Vagina (tissue), 2 donors: ENCODE results near the gene KRTAP12-1. TPM values are rescaled to one million over a fixed set of nuclear protein-coding genes. Genes with fewer than 3 reads are reported as not detected.
A peak's percentile ranks its signal among the peaks of the same experiment; 100 is the strongest.

Experiments
- DNase-seq, 2 donors: peaks; one replicate each; pipeline ENCODE4 v3.0.0-alpha.2; 2017; ENCODE audit errors: extremely low spot score in 2 of 2
- H3K27ac ChIP-seq: fragments of 200-600 bp; sonication (generic); one replicate; pipeline ENCODE4 v1.5.1; 2019
- H3K27me3 ChIP-seq: fragments of 200-600 bp; sonication (generic); one replicate; pipeline ENCODE4 v1.5.1; 2019
- H3K36me3 ChIP-seq, 2 donors: fragments of 200-600 bp; sonication (generic); one replicate each; pipeline ENCODE4 v1.5.1; 2017 to 2019
- H3K4me1 ChIP-seq: fragments of 200-600 bp; sonication (generic); one replicate; pipeline ENCODE4 v1.5.1; 2019
- H3K4me3 ChIP-seq, 2 donors: fragments of 200-600 bp; sonication (generic); 1 replicate in 1 of 2; 2 replicates in 1 of 2; pipeline ENCODE4 v1.5.1; 2016 to 2019
- H3K9me3 ChIP-seq: fragments of 200-600 bp; sonication (generic); one replicate; pipeline ENCODE4 v1.5.1; 2019
- POLR2A ChIP-seq, 2 donors: fragments of 450-650 bp; IDR thresholded peaks; one replicate each; pipeline ENCODE4 v1.6.1; 2017; ENCODE audit warnings: antibody characterized with exemption in 2 of 2, mild to moderate bottlenecking in 2 of 2, moderate library complexity in 2 of 2
- POLR2AphosphoS5 ChIP-seq, 2 donors: sonication (generic); formaldehyde crosslinking; IDR thresholded peaks; one replicate each; pipeline ENCODE4 v1.9.0; 2017; ENCODE audit warnings: antibody characterized with exemption in 2 of 2, mild to moderate bottlenecking in 2 of 2, low read depth in 1 of 2; ENCODE audit not compliant: insufficient read depth in 1 of 2
- intact Hi-C: fragments of 100-400 bp; cut with DNase I; formaldehyde crosslinking; loops from one replicate; pipeline ENCODE4 v1.15.1; 2023
- total RNA-seq: library from RNA; depleted of rRNA; stranded (reverse); fragments of >200 nt; gene quantifications from one replicate; pipeline ENCODE4 v1.2.3, GENCODE V29; 2016
- TF ChIP-seq, protein P1 (sequence below), 3 experiments: fragments of 450-650 bp in 2 of 3; fragments of 200-600 bp in 1 of 3; sonication (generic) in 1 of 3; IDR thresholded peaks; one replicate each; pipeline ENCODE4 v1.5.1; 2017 to 2019; ENCODE audit warnings: antibody characterized with exemption in 3 of 3, mild to moderate bottlenecking in 2 of 3, moderate library complexity in 2 of 3

KRTAP12-1 gene
- total RNA-seq, 1 donor from 2014 or later = not detected

DNA sequence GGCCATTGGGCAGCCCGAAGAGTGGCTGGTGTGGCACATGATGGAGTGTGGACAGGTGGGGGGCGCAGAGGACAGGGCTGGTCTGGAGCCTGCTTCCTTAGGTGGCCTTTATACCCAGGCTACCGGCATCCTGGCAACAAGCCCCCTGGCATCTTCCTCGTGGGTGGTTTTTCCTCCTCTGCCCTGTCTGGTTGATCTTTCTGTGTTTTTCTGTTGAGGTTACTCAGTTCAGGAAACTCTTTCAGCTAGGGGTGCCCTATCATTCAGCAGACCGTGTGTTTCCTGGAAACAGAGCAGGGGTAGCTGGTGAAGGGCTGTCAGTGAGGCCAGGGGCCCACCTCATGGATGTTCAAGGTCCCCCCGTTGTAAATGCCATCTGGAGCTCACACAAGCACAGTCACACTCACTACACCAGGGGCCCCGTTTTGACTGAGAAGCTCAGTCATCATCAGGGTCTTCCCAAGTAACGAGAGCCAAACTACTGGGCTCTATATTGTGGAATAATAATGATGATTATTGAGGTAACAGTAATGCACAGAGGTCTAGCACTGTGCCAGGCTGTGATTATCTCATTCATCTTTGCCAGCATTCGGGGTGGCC, 27.3 kb downstream of the KRTAP12-1 start, which contains the start of gene KRTAP12-4:
KRTAP12-4 (minus strand) TSS at position 84 of the 600 bp plus-strand sequence; CDS start at position 39, 45 bp downstream.
- intact Hi-C loops = no loop called here
- Histone ChIP-seq H3K27me3 (no peaks in the 10 kb centered on the region), H3K9me3 (no peaks in the 10 kb centered on the region), H3K4me3 (no peak within 1 kb of the TSS), H3K4me1 (no peaks in the 10 kb centered on the region), H3K27ac (no peak within 1 kb of the TSS), H3K36me3 (no peaks in the 10 kb centered on the region)
- TF ChIP-seq POLR2A (IDR thresholded peaks at IDR 0.05) (no peak), POLR2AphosphoS5 (IDR thresholded peaks at IDR 0.05; ENCODE audit: insufficient read depth in 1 of 2, low read depth in 1 of 2) (no peak)
- TF ChIP-seq, protein P1, sequence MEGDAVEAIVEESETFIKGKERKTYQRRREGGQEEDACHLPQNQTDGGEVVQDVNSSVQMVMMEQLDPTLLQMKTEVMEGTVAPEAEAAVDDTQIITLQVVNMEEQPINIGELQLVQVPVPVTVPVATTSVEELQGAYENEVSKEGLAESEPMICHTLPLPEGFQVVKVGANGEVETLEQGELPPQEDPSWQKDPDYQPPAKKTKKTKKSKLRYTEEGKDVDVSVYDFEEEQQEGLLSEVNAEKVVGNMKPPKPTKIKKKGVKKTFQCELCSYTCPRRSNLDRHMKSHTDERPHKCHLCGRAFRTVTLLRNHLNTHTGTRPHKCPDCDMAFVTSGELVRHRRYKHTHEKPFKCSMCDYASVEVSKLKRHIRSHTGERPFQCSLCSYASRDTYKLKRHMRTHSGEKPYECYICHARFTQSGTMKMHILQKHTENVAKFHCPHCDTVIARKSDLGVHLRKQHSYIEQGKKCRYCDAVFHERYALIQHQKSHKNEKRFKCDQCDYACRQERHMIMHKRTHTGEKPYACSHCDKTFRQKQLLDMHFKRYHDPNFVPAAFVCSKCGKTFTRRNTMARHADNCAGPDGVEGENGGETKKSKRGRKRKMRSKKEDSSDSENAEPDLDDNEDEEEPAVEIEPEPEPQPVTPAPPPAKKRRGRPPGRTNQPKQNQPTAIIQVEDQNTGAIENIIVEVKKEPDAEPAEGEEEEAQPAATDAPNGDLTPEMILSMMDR (IDR thresholded peaks at IDR 0.05) = no peak
- DNase-seq = no peak

DNA sequence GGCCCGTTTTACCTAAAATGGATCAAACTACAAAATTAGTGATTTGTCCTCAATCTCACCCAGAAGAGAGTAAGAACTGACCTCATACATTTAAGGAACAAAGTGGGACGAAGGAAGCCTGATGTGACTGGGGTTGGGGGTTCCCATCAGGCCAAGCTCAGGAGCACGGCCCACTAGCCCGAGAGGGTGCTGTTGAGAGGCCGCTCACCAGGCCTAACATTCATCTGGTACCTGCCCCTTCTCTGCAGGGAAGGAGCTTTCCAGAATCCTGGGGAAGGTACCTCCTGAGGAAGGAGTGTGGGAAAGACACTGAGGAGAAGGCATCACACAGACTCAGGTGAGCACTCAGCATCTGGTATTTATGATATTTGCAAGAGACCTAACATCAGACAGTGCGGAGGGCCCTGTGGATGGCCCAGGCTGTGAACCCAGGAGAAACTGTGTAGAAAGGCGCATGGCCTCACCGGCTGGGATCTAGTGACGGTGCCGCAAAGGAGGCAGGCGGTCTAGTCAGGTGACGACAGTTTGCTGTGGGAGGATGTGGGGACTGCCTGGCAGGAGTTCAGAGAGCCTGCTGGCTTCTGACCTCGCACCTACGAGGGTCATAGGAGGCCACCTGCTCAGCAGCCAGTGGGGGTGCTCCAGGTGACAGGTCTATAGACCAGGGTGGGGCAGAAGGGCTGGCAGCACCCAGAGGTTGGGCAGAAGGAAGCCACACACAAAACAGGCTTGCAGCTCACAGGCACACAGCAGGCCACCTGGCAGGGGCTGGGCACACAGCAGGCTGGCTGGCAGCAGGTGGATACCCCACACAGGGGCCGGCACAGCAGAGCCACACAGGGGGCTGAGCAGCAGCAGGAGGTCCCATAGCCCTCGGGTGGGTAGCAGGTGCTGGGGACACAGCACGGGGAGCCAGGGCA, 28.0 kb downstream of the KRTAP12-1 start:
- DNase-seq = no peak
- H3K27ac ChIP-seq = no peak overlapping the region
- intact Hi-C loops = no loop called here
- TF ChIP-seq POLR2A (IDR thresholded peaks at IDR 0.05) (no peak), POLR2AphosphoS5 (IDR thresholded peaks at IDR 0.05; ENCODE audit: insufficient read depth in 1 of 2, low read depth in 1 of 2) (peak in 1 of 2 donors; percentile 45)
- H3K4me3 ChIP-seq = no peak overlapping the region
- no peaks in the 10 kb centered on the region for H3K27me3 ChIP-seq
- no peaks in the 10 kb centered on the region for H3K4me1 ChIP-seq
- H3K36me3 ChIP-seq = no peaks in the 10 kb centered on the region
- no peaks in the 10 kb centered on the region for H3K9me3 ChIP-seq

DNA sequence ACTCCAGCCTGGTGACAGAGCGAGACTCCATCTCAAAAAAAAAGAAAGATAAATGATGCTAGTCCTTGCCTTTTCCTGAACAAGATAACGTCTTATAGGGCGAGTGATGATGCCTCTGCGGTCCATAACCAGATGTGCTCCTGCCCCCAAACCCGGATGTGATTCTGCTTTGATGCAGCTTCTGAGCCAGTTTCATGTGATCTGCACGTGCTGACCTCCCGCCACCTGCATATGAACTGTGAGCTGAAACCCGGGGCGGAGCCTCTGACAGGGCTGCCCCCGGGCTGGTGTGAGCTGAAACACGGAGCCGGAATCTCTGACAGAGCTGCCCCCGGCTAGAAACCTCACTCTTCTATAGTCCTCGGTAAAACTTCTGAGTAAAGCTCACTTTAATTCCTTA, 28.8 kb downstream of the KRTAP12-1 start:
- Histone ChIP-seq H3K27ac (no peak overlapping the region), H3K4me1 (no peaks in the 10 kb centered on the region), H3K27me3 (no peaks in the 10 kb centered on the region), H3K36me3 (no peaks in the 10 kb centered on the region), H3K9me3 (no peaks in the 10 kb centered on the region), H3K4me3 (no peak overlapping the region)
- TF ChIP-seq, protein P1 (IDR thresholded peaks at IDR 0.05) = no peak
- no peak for TF ChIP-seq POLR2AphosphoS5 (IDR thresholded peaks at IDR 0.05; ENCODE audit: insufficient read depth in 1 of 2, low read depth in 1 of 2)
- TF ChIP-seq POLR2A (IDR thresholded peaks at IDR 0.05) = no peak
- intact Hi-C loops = no loop called here
- no peak for DNase-seq

DNA sequence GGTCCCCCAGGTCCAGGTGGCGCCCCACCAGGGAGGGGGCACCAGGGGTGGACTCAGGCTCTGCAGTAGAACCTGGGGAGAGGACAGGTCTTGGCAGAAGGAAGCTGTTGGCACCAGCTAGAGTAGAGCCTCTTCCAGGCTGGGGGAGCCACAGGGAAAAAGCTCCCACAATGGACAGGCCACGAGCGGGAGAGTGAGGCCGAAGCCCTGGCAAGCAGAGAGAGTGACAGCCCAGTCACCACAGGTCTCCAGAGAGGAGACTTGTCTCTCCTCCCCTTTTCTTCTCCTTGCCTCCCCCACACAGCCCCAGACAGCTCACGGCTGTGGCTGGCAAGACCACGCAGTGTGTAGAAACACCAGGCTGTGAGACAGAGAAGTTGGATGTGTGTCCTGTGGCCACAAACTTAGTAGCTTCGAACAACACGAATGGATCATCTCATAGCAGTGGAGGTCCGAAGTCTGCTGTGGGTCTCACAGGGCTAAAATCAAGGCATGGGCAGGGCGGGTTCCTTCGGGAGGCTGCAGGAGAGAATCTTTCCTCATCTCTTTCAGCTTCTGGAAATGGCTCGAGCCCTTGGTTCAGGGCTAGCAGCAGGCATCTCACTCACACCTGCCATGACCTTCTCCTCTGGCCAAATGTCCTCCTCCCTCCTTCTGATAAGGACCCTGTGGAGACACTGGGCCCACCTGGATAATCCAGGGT, 30.8 kb downstream of the KRTAP12-1 start:
- Histone ChIP-seq H3K36me3 (no peaks in the 10 kb centered on the region), H3K9me3 (no peaks in the 10 kb centered on the region), H3K27me3 (no peaks in the 10 kb centered on the region), H3K4me3 (no peak overlapping the region), H3K27ac (no peak overlapping the region), H3K4me1 (no peaks in the 10 kb centered on the region)
- intact Hi-C loops = no loop called here
- TF ChIP-seq, protein P1 (IDR thresholded peaks at IDR 0.05) = no peak
- TF ChIP-seq POLR2A (IDR thresholded peaks at IDR 0.05) (no peak), POLR2AphosphoS5 (IDR thresholded peaks at IDR 0.05; ENCODE audit: insufficient read depth in 1 of 2, low read depth in 1 of 2) (no peak)
- DNase-seq = no peak

DNA sequence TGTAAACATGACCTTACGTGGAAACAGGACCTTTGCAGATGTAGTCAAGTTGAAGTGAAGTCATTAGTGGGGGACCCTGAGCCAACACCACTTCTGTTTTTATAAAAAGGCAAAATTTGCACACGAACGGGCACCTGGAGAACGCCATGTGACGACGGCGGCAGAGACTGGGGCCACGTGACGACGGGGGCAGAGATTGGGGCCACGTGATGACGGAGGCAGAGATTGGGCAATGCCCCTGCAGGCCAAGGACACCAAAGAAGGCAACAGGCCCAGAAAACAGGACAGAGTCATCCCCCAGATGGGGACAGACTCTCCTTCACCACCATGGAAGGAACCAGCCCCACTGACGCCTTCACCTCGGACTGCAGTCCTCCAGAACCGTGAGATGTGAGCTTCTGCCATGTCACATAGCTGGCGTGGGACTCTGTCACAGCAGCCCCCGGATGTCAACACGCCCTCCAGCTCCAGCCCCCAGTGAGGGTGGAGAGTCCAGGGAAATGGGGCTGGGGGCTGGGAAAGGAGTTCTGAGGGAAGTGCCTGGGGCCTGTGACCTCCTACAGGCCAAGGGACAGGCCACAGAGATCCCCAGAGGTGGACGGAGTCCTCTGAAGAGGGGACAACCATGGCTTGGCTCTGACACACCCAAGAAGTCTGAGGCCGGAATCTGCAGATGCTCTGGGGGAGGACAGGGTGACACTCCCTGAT, 31.5 kb downstream of the KRTAP12-1 start:
- intact Hi-C loops = no loop called here
- no peak overlapping the region for H3K4me3 ChIP-seq
- H3K27ac ChIP-seq = no peak overlapping the region
- H3K4me1 ChIP-seq = no peaks in the 10 kb centered on the region
- no peak for DNase-seq
- H3K36me3 ChIP-seq = no peaks in the 10 kb centered on the region
- H3K9me3 ChIP-seq = no peaks in the 10 kb centered on the region
- TF ChIP-seq POLR2AphosphoS5 (IDR thresholded peaks at IDR 0.05; ENCODE audit: insufficient read depth in 1 of 2, low read depth in 1 of 2) = no peak
- TF ChIP-seq, protein P1 (IDR thresholded peaks at IDR 0.05) = no peak
- no peak for TF ChIP-seq POLR2A (IDR thresholded peaks at IDR 0.05)
- H3K27me3 ChIP-seq = no peaks in the 10 kb centered on the region
